GM12891 (cell line): ENCODE results near the gene SFMBT1.

Source experiments
- POLR2A ChIP-seq: IDR thresholded peaks from 2 replicates; pipeline ENCODE4 v1.6.1; 2011; ENCODE audit warnings: low read depth, low read length, control low read depth
- POLR2AphosphoS5 ChIP-seq: IDR thresholded peaks from 2 replicates; pipeline ENCODE4 v1.6.1; 2011; ENCODE audit warnings: low read depth, low read length, control low read depth
- POU2F2 ChIP-seq: IDR thresholded peaks from 2 replicates; pipeline ENCODE4 v1.6.1; 2011; ENCODE audit warnings: low read depth, mild to moderate bottlenecking, control low read depth, low read length, moderate library complexity

DNA sequence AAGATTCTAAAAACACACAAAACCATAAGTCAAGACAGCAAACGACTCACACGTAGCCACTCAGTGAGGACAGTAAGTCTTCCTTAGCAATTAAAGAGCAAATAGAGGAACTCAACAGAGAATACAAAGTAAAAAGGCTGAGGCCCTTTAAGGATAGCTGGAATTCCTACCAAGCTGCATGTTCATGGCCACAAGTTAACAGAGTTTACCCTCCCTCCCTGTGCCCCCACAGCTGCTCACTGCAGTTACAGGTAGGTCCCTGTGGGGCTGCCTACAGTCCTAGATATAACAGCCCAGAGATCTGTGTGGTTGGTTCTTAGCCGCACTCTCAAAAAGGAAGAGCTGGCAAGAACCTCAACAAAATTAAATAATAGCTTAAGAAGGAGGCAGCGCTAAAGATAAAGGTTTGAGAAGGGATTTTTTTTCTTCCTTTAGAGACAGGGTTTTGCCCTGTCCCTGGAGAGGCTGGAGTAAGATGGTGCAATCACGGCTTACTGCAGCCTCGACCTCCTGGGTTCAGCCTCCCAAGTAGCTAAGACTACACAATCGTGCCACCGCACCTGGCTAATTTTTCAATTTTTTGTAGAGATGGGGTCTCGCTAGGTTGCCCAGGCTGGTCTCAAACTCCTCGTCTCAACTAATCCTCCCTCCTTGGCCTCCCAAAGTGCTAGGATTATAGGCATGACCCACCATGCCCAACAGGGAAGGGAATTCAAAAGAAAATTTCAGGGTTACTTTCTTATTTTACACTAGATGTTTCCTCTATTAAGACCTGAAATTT lies 19.3 kb downstream of the SFMBT1 start:
- TF ChIP-seq POLR2A (no peak), POLR2AphosphoS5 (no peak), POU2F2 (no peak)
